Activated T-helper 1 cell treated with anti-CD3 and anti-CD28 coated beads, Interleukin-12 subunit alpha, Interleukin-12 subunit beta, Interleukin-2, Interleukin-4 antibody, amounts not matched to agents 30 ng/mL and 10 ng/mL and 1 ng/mL, durations not matched to agents 14 hours and 24 hours and 36 hours (primary cell): Measurements from ENCODE around the gene CNTD1. TPM values are rescaled to one million over a fixed set of nuclear protein-coding genes. Genes with fewer than 3 reads are reported as not detected.
"Not testable (repeated sequence)": the region's sequence is repeated elsewhere in the genome, so short reads cannot be mapped to it uniquely, and the experiment has no call there.

Experiments used
- DNase-seq: peaks from one replicate; pipeline ENCODE4 v3.0.0; 2021; ENCODE audit warnings: low spot score
- H3K27ac Mint-ChIP-seq: one replicate; pipeline ENCODE4 v1.8.0; 2021; ENCODE audit warnings: mild to moderate bottlenecking, mixed read lengths
- H3K27me3 Mint-ChIP-seq: one replicate; pipeline ENCODE4 v1.8.0; 2022; ENCODE audit warnings: mild to moderate bottlenecking, moderate library complexity, mixed read lengths; ENCODE audit not compliant: insufficient read depth
- H3K36me3 Mint-ChIP-seq: one replicate; pipeline ENCODE4 v1.8.0; 2021; ENCODE audit warnings: low read depth, mixed read lengths
- H3K4me1 Mint-ChIP-seq: one replicate; pipeline ENCODE4 v1.8.0; 2021; ENCODE audit warnings: low read depth, mixed read lengths
- H3K4me3 Mint-ChIP-seq: one replicate; pipeline ENCODE4 v1.8.0; 2021; ENCODE audit warnings: mild to moderate bottlenecking, moderate library complexity, mixed read lengths
- H3K9me3 Mint-ChIP-seq: one replicate; pipeline ENCODE4 v1.8.0; 2021; ENCODE audit warnings: mixed read lengths
- intact Hi-C: fragments of 100-400 bp; cut with micrococcal nuclease; formaldehyde crosslinking; loops from one replicate; pipeline ENCODE4 v1.15.1; 2024
- total RNA-seq: library from RNA; stranded (reverse); gene quantifications from 2 replicates; pipeline ENCODE4 v1.2.3, GENCODE V29; 2022

CNTD1 gene, protein sequence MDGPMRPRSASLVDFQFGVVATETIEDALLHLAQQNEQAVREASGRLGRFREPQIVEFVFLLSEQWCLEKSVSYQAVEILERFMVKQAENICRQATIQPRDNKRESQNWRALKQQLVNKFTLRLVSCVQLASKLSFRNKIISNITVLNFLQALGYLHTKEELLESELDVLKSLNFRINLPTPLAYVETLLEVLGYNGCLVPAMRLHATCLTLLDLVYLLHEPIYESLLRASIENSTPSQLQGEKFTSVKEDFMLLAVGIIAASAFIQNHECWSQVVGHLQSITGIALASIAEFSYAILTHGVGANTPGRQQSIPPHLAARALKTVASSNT
- not detected in 2 replicates for total RNA-seq

DNA sequence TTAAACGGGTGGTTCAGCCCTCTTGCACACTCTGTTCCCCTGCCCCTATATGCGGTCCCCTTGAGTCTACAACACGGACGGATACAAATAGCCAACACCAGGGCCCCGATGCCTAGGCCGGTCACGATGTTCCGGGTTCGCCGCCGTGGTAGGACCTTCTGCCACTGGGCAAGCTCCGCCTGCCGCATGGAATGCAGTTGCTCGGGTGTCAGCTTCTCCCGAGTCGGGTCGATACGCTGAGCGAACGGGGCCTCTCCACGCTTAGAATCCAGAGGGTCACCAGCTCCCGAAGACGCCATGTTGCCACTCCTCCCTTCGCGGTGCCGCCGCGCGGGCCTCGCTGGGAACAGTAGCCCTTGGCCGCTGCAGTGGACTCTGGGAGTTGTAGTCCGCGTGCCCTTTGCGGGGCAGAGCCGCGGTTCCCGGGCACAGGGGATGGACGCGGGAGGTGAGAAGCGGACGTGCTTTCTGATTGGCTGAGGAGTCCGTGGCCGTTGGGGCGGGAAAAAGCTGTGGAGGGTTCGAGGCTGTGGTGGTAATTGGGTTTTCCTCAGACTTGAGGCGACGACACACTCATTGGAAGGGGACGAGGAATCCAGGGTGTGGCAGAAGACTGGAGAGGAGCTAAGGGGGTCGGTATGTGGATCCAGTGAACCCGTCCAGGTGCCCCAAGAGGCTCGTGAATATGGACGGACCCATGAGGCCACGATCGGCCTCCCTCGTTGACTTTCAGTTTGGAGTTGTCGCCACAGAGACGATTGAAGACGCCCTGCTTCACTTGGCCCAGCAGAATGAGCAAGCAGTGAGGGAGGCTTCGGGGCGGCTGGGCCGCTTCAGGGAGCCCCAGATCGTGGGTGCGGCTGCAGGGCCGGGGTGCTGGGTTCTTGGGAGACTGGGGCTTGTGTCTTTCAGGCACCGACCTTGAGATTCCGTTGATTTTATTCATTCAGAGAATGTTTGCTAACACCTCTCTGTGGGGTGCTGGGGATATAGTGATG lies at the start of gene CNTD1, which contains the start of gene COA3:
CNTD1 (plus strand) TSS at position 479 of the 998 bp plus-strand sequence; CDS start at position 686, 207 bp downstream.
COA3 (minus strand) TSS at position 322 of the 998 bp plus-strand sequence; CDS start at position 299, 23 bp downstream.
- intact Hi-C loops, result loop anchor here (1.0 kb wide), 3 partner anchors 25 to 77 kb away; partner anchors contain the start of genes BECN1 and VPS25
- H3K36me3 Mint-ChIP-seq, result peaks cover 3% of the 10 kb centered on the region
- H3K9me3 Mint-ChIP-seq, result no peaks in the 10 kb centered on the region
- H3K27me3 Mint-ChIP-seq, result peaks cover 3% of the 10 kb centered on the region
- H3K4me3 Mint-ChIP-seq, result peak within 1 kb of the TSS; percentile 90
- peaks cover 19% of the 10 kb centered on the region for H3K4me1 Mint-ChIP-seq
- peak; percentile 73 for DNase-seq
- peak within 1 kb of the TSS; percentile 56 for H3K27ac Mint-ChIP-seq

DNA sequence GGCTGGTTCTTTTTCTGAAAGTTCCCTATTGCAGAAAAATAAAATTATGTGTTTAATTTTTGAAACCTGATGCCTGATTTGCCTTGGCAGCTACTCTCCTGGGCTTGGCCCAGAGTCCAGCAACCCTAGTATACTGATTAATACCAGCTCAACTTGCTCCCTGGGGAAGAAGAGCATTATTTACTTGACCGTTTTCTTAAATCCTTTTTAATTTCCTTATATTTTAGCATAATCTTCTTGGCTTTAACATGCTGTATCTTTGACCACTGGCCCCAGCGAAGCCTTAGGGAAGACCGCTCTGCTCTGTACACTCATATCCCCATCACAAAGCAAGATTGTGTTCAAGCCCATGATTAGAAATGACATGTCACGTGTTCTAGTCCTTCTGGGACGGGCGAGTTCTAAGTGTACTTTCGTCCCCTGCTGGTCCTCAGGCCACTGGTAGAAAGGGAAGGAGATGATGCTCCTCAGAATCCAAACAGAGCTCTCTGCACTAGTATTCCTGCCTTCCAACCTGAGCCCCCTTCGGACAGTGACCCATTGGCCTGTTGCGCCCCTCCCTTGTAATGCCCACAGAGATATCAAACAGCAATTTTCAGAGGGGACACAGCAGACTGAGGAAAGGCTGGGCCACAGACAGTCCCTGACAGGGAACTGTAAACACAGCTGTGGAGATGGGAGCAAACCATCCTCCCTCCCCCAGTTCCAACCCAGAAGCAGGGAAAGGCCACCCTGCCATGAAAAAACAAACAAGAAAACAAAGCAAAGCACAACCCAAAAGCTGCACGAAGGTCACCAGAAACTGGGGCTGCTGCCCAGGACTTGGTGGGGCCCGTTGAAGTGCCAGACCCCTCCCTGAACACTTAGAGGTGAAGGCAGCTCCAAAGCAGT lies 49.5 kb upstream of the CNTD1 start:
- Mint-ChIP-seq H3K27me3 (peaks cover 47% of the 10 kb centered on the region), H3K27ac (no peak overlapping the region), H3K9me3 (no peaks in the 10 kb centered on the region), H3K36me3 (no peaks in the 10 kb centered on the region), H3K4me3 (no peak overlapping the region), H3K4me1 (peaks cover 8% of the 10 kb centered on the region)
- intact Hi-C loops, result no loop called here
- DNase-seq, result no peak

DNA sequence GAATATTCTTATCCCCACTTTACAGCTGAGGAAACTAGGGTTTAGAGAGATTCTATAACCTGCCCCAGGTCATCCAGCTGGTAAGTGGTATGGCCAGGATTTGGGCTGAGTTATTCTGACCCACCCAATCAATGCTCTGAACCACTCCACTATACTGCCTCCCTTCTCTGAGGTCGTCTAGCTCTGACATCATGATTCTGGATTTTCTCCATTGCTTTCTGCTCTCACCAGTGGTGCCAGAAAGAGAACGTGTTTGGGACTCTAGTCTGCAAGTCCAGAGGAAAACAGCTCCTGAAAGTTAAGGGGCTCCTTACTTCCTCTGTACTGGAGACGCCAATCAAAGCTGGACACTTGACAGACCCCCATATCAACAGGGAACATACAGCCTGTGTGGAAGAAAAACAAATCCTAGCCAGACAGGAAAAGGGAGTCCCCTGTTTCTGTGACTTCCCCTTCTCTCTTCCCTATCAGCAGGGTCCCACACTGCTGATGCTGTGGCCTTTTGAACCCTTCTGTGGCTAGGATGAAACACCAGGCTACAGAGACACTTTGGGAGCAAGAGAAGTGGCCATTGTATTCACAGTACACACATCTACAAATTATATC lies 47.8 kb upstream of the CNTD1 start:
- DNase-seq, result no peak
- Mint-ChIP-seq H3K27me3 (peaks cover 55% of the 10 kb centered on the region), H3K36me3 (no peaks in the 10 kb centered on the region), H3K4me3 (no peak overlapping the region), H3K27ac (no peak overlapping the region), H3K9me3 (no peaks in the 10 kb centered on the region), H3K4me1 (no peaks in the 10 kb centered on the region)
- intact Hi-C loops, result no loop called here

DNA sequence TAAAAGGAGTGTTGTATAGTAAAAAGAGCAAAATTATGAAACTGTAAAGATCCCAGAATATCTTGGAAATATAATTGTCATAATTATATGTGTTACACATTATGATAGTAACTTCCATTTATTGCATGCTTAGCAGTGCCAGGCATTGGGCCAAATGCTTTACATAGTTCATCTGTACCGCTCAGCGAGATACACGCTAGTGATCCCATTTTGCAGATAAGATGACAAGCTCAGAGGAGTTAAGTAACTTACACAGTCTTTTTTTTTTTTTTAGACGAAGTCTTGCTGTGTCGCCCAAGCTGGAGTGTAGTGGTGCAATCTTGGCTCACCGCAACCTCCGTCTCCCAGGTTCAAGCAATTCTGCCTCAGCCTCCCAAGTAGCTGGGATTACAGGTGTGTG lies 47.0 kb upstream of the CNTD1 start:
- Mint-ChIP-seq H3K4me3 (no peak overlapping the region), H3K27ac (no peak overlapping the region), H3K36me3 (no peaks in the 10 kb centered on the region), H3K9me3 (no peaks in the 10 kb centered on the region), H3K27me3 (peaks cover 56% of the 10 kb centered on the region), H3K4me1 (no peaks in the 10 kb centered on the region)
- DNase-seq, result no peak
- intact Hi-C loops, result no loop called here

DNA sequence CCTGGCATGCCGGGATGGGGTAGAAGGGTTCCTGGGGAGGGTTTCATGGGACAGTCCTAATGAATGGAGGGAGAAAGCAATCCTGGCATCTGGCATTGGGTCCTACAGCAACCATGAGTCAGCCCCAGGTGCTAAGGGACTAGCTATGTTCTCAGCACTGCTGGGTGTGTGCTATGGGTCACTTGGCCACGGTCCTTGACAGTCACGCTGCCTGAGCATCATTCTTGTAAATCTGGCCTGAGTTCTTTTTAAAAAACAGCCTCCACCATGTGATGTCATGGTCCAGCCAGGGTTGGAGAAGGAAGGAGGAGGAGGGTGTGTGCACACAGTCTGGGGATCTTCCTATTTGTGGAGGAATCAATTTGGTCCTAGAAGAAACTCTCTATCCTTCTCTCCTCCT lies 43.9 kb upstream of the CNTD1 start:
- Mint-ChIP-seq H3K9me3 (no peaks in the 10 kb centered on the region), H3K4me3 (no peak overlapping the region), H3K4me1 (no peaks in the 10 kb centered on the region), H3K27me3 (peaks cover 65% of the 10 kb centered on the region), H3K36me3 (no peaks in the 10 kb centered on the region), H3K27ac (no peak overlapping the region)
- DNase-seq, result no peak
- intact Hi-C loops, result no loop called here

DNA sequence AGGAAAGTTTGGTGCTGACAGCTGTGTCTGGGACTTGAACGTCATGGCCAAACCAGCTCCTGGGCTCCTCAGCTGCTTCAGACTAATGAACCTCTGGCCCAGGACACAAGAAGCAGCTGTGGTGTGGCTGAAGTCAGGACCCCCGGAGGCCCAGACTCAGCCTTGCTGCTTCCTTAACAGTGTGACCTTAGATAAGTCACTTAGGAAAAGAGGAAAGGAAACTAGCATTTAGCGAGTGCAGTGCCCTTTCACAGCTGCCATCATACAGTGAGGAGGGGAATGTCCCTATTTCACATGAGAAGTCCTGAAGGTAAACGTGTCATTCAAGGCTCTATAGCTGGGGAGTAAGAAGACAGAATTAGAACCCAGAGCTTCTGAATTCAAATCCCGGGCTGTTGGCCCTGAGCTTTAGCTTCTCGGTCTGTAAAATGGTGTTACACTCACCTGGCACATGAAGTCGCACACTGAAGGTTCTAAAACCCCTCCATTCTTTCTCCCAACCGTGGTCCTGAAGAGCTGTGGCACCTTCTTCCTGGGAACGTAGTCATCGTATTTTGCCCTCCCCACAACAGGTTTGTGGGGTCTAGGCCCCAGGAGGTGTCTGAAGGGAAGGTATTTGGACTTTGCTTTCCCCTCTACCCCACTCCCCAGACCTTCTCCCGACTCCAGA lies 38.5 kb upstream of the CNTD1 start:
- H3K4me3 Mint-ChIP-seq, result peak overlapping the region; percentile 54

DNA sequence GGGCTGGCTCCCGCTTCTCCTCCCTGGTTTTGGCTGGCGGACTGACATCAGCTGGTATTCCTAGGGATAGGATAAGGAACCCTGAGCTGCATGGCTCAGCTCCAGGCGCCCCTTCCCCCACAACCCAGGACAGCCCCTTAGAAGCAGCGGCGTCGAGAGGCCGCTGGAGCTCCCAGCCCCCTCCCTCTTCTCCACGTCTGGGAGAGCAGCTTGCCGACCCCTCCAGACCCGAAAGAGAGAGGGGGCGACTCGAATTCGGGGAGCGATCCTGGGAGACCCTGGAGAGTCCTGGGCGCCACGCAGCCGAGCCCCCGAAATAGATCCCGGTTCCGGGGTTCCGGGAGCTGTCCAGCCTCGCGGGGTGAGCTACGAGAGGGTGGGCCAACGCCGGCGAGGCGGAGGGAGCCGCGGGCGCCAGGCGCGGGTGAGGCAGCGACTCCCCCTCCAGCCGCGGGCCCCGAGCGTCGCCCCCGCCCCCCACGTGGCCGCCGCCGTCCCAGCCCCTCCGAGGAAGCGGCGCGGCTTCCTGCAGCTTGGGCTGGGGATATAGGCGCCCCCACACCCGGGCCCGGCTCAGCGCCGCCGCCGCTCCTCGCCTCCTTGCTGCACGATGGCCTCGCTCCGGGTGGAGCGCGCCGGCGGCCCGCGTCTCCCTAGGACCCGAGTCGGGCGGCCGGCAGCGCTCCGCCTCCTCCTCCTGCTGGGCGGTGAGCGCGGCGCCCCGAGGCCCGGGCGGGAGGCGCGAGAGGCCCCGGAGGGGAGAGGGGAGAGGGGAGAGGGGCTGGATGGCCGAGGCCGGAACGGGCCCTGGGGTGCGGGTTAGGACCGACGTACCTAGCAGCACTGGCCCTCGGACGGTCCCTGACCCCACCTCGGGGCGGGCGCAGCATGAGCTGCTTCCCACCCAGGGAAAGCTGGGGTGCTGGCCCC lies 37.7 kb upstream of the CNTD1 start, which contains the start of gene RAMP2:
RAMP2 (plus strand) TSS at position 576 of the 930 bp plus-strand sequence; CDS start at position 611, 35 bp downstream.
- peak within 1 kb of the TSS; percentile 54 for H3K4me3 Mint-ChIP-seq
- H3K36me3 Mint-ChIP-seq, result no peaks in the 10 kb centered on the region
- intact Hi-C loops, result no loop called here
- no peak within 1 kb of the TSS for H3K27ac Mint-ChIP-seq
- H3K9me3 Mint-ChIP-seq, result no peaks in the 10 kb centered on the region
- H3K4me1 Mint-ChIP-seq, result peaks cover 6% of the 10 kb centered on the region
- peaks cover 55% of the 10 kb centered on the region for H3K27me3 Mint-ChIP-seq
- no peak for DNase-seq

More for the DNA sequence above, 38.5 kb upstream of the CNTD1 start:
- no peak for DNase-seq
- Mint-ChIP-seq H3K36me3 (no peaks in the 10 kb centered on the region), H3K27ac (no peak overlapping the region), H3K9me3 (no peaks in the 10 kb centered on the region), H3K27me3 (peaks cover 61% of the 10 kb centered on the region), H3K4me1 (peaks cover 6% of the 10 kb centered on the region)
- intact Hi-C loops, result no loop called here

DNA sequence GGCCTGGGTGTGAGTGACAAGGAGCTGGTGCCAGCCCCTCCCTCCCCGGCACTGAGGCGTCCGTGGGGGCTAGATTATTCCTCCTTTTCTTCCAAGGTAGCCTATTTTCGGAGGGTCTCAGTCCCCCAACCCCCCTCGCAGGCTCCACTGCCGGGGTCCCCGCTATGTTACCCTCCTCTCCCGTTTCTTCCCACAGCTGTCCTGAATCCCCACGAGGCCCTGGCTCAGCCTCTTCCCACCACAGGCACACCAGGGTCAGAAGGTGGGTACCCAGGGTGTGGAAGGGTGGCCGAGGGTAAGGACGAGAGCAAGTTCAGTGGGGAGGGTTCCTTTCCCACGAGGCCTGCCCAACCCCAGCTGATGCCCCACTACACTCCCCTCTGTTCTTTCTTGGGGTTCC lies 37.0 kb upstream of the CNTD1 start:
- Mint-ChIP-seq H3K4me1 (peaks cover 6% of the 10 kb centered on the region), H3K27me3 (peaks cover 50% of the 10 kb centered on the region), H3K9me3 (no peaks in the 10 kb centered on the region), H3K27ac (no peak overlapping the region), H3K36me3 (no peaks in the 10 kb centered on the region), H3K4me3 (no peak overlapping the region)
- DNase-seq, result no peak
- intact Hi-C loops, result no loop called here

DNA sequence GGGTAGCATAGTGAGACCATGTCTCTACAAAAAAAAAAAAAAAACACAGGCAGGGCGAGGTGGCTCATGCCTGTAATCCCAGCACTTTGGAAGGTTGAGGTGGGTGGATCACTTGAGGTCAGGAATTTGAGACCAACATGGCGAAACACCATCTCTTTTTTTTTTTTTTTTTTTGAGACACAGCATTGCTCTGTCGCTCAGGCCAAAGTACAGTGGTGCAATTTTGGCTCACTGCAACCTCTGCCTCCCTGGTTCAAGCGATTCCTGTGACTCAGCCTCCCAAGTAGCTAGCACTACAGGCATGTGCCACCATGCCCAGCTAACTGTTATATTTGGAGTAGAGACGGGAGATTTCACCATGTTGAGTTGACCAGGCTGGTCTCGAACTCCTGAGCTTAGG lies 32.5 kb upstream of the CNTD1 start:
- DNase-seq, result no peak
- H3K27ac Mint-ChIP-seq, result no peak overlapping the region
- intact Hi-C loops, result no loop called here
- no peaks in the 10 kb centered on the region for H3K4me1 Mint-ChIP-seq
- no peaks in the 10 kb centered on the region for H3K9me3 Mint-ChIP-seq
- no peak overlapping the region for H3K4me3 Mint-ChIP-seq
- H3K27me3 Mint-ChIP-seq, result peaks cover 25% of the 10 kb centered on the region
- H3K36me3 Mint-ChIP-seq, result no peaks in the 10 kb centered on the region

DNA sequence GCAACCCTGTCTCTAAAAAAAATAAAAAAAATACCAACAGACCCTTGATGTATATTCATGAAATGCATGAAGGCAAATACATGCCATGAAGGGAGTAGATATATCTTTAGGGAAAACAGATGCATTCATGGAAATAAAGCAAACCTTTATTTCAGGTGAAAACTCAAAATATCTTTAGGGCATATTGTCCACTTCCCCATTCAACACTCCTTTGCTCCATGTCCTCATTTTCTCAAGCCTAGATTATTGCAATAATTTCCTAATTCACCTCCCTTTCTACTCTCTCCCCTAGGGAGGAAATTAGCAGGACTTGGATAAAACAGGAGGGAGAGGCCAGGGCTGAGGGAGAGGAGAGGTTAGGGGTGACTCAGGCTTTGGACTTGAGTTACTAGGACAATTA lies 31.1 kb upstream of the CNTD1 start:
- intact Hi-C loops, result no loop called here
- Mint-ChIP-seq H3K4me3 (no peak overlapping the region), H3K27me3 (peaks cover 16% of the 10 kb centered on the region), H3K4me1 (peaks cover 7% of the 10 kb centered on the region), H3K9me3 (no peaks in the 10 kb centered on the region), H3K36me3 (no peaks in the 10 kb centered on the region), H3K27ac (no peak overlapping the region)
- no peak for DNase-seq

DNA sequence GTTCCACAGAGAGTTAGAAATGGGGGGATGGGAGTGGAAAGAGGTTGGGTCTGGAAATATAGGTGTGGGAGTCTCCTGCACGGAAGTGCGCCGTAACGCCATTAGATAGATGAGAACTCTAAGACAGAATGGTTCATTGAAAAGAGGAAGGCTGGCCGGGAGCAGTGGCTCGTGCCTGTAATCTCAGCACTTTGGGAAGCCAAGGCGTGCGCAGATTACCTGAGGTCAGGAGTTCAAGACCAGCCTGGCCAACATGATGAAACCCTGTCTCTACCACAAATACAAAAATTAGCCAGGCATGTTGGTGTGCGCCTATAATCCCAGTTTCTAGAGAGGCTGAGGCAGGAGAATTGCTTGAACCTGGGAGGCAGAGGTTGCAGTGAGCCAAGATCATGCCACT lies 30.7 kb upstream of the CNTD1 start:
- intact Hi-C loops, H3K4me3 Mint-ChIP-seq, H3K9me3 Mint-ChIP-seq, H3K27ac Mint-ChIP-seq, DNase-seq, H3K36me3 Mint-ChIP-seq: not testable (repeated sequence)
- Mint-ChIP-seq H3K4me1 (peaks cover 10% of the 10 kb centered on the region), H3K27me3 (peaks cover 11% of the 10 kb centered on the region)
